Common myeloid progenitor, CD34-positive (primary cell): ENCODE measurements around the gene PDE1A.

Experiments used
- CTCF ChIA-PET: fragments of 350-600 bp; sonication (Branson Sonifier 250); formaldehyde crosslinking; loops from one replicate; lab custom pipeline; 2021; ENCODE audit warnings: antibody characterized with exemption; lab: Charles Lee
- POLR2A ChIA-PET: fragments of 350-600 bp; sonication (Branson Sonifier 250); formaldehyde crosslinking; loops from one replicate; lab custom pipeline; 2021; ENCODE audit warnings: antibody characterized with exemption; lab: Charles Lee
- DNase-seq, 3 donors: peaks; one replicate each; pipeline versions ENCODE4 v3.0.0 to v3.0.0-alpha.2; 2013
- H3K27ac ChIP-seq, 2 experiments: 1 replicate in 1 of 2; 2 replicates in 1 of 2; pipeline ENCODE4 v1.7.0; 2013; ENCODE audit warnings: inconsistent platforms in 2 of 2, low read length in 2 of 2, mild to moderate bottlenecking in 2 of 2, low read depth in 1 of 2, moderate library complexity in 1 of 2; ENCODE audit not compliant: severe bottlenecking in 2 of 2, insufficient read depth in 1 of 2, poor library complexity in 1 of 2
- H3K27me3 ChIP-seq, 5 experiments: replicated peaks in 2 of 5; 1 replicate in 3 of 5; 2 replicates in 2 of 5; pipeline versions ENCODE4 v1.6.1 to v1.7.0; 2013; ENCODE audit warnings: low read length in 4 of 5, mild to moderate bottlenecking in 2 of 5, moderate library complexity in 2 of 5, inconsistent platforms in 1 of 5; ENCODE audit not compliant: insufficient read depth in 5 of 5, control insufficient read depth in 4 of 5
- H3K36me3 ChIP-seq, 4 experiments: 1 replicate in 2 of 4; 2 replicates in 2 of 4; pipeline versions ENCODE4 v1.6.1 to v1.7.0; 2013; ENCODE audit warnings: low read length in 3 of 4, control low read depth in 1 of 4, mild to moderate bottlenecking in 1 of 4; ENCODE audit not compliant: control insufficient read depth in 4 of 4, insufficient read depth in 4 of 4
- H3K4me1 ChIP-seq, 4 experiments: 1 replicate in 3 of 4; 2 replicates in 1 of 4; pipeline versions ENCODE4 v1.6.1 to v1.7.1; 2013; ENCODE audit warnings: low read length in 3 of 4, mild to moderate bottlenecking in 3 of 4, control low read depth in 1 of 4, inconsistent platforms in 1 of 4, moderate library complexity in 1 of 4; ENCODE audit not compliant: control insufficient read depth in 4 of 4, insufficient read depth in 4 of 4; ENCODE audit errors: control extremely low read depth in 1 of 4
- H3K4me3 ChIP-seq, 7 experiments: 1 replicate in 4 of 7; 2 replicates in 3 of 7; pipeline versions ENCODE4 v1.5.1 to v1.7.0; 2013; ENCODE audit warnings: mild to moderate bottlenecking in 7 of 7, low read length in 6 of 7, moderate library complexity in 6 of 7, inconsistent platforms in 2 of 7, low read depth in 2 of 7, control low read depth in 1 of 7; ENCODE audit not compliant: insufficient read depth in 4 of 7, control insufficient read depth in 1 of 7; ENCODE audit errors: extremely low read depth in 1 of 7
- H3K9me3 ChIP-seq, 5 experiments: 1 replicate in 4 of 5; 2 replicates in 1 of 5; pipeline versions ENCODE4 v1.6.1 to v1.7.1; 2013; ENCODE audit warnings: low read length in 4 of 5, mild to moderate bottlenecking in 2 of 5, inconsistent platforms in 1 of 5, low read depth in 1 of 5, moderate library complexity in 1 of 5; ENCODE audit not compliant: control insufficient read depth in 4 of 5, insufficient read depth in 2 of 5; ENCODE audit errors: control extremely low read depth in 1 of 5
- WGBS: methylation state at CpG from one replicate; pipeline ENCODE4 v1.1.5; 2013; ENCODE audit not compliant: insufficient coverage; 5-methylcytosine and 5-hydroxymethylcytosine counted together

PDE1A gene

DNA sequence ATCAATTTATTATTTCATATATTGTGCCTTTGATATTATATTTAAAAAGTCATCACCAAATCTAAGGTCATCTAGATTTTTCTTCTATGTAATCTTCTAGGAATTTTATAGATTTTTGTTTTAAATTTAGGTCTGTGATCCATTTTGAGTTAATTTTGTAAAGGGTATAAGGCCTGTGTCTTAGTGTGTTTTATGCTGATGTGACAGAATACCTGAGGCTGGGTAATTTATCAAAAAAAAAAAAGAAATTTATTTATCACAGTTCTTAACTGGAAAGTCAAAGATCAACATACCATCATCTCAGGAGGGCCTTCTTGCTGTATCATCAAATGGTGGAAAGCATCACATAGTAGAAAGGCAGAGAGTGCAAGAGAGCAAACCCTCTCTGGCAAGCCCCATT is 216.2 kb downstream of the PDE1A start:
- CTCF ChIA-PET: no interaction called here
- H3K4me1 ChIP-seq: no peaks in the 10 kb centered on the region
- H3K27me3 ChIP-seq: no peaks in the 10 kb centered on the region
- no peaks in the 10 kb centered on the region for H3K36me3 ChIP-seq
- H3K4me3 ChIP-seq: no peak overlapping the region
- H3K9me3 ChIP-seq: peaks cover 0 to 2% (median 0%) of the 10 kb centered on the region in 5 experiments
- H3K27ac ChIP-seq: no peak overlapping the region
- DNase-seq: no peak
- POLR2A ChIA-PET: no interaction called here

DNA sequence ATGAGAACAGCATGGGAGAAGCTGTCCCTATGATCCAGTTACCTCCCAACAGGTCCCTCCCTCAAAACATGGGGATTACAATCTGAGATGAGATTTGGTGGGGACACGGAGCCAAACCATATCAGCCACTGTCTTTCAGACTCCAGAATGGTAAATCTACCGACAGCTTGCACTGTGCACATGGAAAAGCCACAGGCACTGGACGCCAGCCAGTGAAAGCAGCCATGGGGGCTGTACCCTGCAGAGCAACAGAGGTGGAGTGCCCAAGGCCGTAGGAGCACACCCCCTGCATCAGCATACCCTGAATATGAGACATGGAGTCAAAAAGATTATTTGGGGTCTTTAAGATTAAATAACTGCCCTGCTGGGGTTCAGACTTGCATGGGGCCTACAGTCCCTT is 218.4 kb downstream of the PDE1A start:
- no peaks in the 10 kb centered on the region for H3K4me1 ChIP-seq
- POLR2A ChIA-PET: no interaction called here
- no peak overlapping the region for H3K4me3 ChIP-seq
- no peak overlapping the region for H3K27ac ChIP-seq
- H3K9me3 ChIP-seq: peaks cover 0 to 2% (median 0%) of the 10 kb centered on the region in 5 experiments
- CTCF ChIA-PET: no interaction called here
- no peaks in the 10 kb centered on the region for H3K27me3 ChIP-seq
- WGBS: 100% methylated on average over 3 of the region's 4 CpGs
- H3K36me3 ChIP-seq: no peaks in the 10 kb centered on the region
- no peak for DNase-seq

DNA sequence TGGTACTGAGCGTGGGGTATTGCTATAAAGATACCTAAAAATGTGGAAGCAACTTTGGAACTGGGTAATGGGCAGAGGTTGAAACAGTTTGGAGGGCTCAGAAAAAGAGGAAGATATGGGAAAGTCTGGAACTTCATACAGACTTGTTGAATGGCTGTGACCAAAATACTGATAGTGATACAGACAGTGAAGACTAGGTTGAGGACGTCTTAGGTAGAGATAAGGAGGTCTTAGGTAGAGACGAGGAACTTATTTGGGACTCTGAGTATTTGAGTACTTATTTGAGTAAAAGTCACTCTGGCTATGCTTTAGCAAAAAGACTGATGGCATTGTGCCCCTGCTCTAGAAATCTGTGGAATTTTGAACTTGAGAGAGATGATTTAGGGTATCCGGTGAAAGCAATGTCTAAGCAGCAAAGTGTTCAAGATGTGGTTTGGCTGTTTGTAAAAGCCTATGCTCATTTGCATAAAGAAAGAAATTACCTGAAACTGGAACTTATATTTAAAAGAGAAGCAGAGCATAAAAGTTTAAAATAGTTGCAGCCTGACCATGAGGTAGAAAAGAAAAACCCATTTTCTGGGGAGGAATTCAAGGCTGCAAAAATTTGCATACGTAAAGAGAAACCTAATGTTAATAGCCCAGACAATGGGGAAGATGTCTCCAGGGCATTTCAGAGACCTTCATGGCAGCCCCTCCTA is 219.6 kb downstream of the PDE1A start:
- H3K4me1 ChIP-seq: no peaks in the 10 kb centered on the region
- H3K9me3 ChIP-seq: peaks cover 0 to 2% (median 0%) of the 10 kb centered on the region in 5 experiments
- no peak for DNase-seq
- no peak overlapping the region for H3K27ac ChIP-seq
- POLR2A ChIA-PET: no interaction called here
- CTCF ChIA-PET: no interaction called here
- no peak overlapping the region for H3K4me3 ChIP-seq
- no peaks in the 10 kb centered on the region for H3K36me3 ChIP-seq
- no peaks in the 10 kb centered on the region for H3K27me3 ChIP-seq
- 100% methylated on average over 5 of the region's 5 CpGs for WGBS

DNA sequence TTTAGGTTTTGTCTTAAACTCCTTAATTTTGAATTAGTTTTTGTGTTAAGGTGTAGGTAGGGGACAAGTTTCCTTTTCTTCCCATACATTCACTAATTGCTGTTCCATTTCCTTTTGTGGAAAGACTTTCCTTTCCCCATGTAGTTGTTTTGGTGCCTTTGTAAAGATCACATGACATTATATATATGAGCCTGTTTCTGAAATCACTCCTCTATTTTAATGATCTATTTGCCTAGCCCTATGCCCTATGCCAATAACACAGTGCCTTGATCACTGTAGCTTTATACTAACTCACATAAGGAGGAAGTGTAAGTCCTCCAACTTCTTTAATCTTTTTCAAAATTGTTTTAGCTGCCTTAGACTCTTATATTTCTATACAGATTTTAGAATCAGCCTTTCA is 229.3 kb downstream of the PDE1A start:
- Histone ChIP-seq H3K4me1 (no peaks in the 10 kb centered on the region), H3K36me3 (peaks cover 0 to 6% (median 0%) of the 10 kb centered on the region in 4 experiments), H3K27ac (no peak overlapping the region), H3K27me3 (no peaks in the 10 kb centered on the region), H3K4me3 (no peak overlapping the region), H3K9me3 (peaks cover 0 to 3% (median 0%) of the 10 kb centered on the region in 5 experiments)
- ChIA-PET POLR2A (no interaction called here), CTCF (no interaction called here)
- DNase-seq: no peak

DNA sequence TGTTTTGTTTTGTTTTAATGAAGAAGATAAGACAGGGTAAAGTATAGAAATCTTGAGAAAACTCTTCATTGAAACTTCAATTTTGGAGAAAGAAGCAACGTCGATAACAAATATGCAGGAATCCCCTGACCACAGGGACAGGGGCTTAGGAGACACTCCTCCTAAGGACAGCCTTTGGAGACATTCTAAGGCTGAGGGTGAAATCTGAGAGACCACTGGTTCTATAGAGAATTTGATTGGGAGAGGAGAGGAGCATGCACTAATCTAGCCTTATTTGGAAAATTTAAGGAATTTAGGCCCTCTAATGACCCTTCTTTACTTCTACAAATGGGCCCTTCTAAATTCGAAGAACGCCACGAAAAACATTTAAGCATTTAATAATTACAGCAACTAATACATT is 233.5 kb downstream of the PDE1A start:
- no peak for DNase-seq
- 100% methylated on average over 2 of the region's 5 CpGs for WGBS
- no peak overlapping the region for H3K27ac ChIP-seq
- CTCF ChIA-PET: interaction anchor here (1.5 kb wide), 1 partner anchor 456 kb away, joined by 5 read pairs; no protein-coding TSS in a partner anchor
- peaks cover 0 to 2% (median 0%) of the 10 kb centered on the region in 5 experiments for H3K9me3 ChIP-seq
- H3K27me3 ChIP-seq: no peaks in the 10 kb centered on the region
- H3K36me3 ChIP-seq: no peaks in the 10 kb centered on the region
- H3K4me3 ChIP-seq: no peak overlapping the region
- no peaks in the 10 kb centered on the region for H3K4me1 ChIP-seq
- POLR2A ChIA-PET: no interaction called here

DNA sequence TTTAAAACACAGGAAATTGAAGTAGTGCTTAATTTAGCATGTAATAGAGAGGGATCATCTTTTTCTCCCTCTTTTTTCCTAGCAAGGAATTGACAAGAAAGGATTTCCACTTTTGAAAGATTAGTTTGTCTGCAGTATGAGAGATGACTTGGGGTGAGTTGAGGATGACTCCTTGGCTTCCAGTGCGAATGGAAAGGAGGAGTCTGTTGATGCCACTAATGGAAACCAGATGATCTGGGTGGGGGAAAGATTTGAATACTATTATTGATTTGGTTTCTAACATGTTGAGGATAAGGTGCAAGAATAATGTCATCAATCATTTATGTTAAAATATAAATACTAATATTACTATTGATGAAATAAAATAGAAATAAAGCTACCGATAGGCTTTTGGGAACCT is 235.8 kb downstream of the PDE1A start:
- POLR2A ChIA-PET: no interaction called here
- H3K27me3 ChIP-seq: no peaks in the 10 kb centered on the region
- no peaks in the 10 kb centered on the region for H3K9me3 ChIP-seq
- no peak overlapping the region for H3K4me3 ChIP-seq
- no peaks in the 10 kb centered on the region for H3K36me3 ChIP-seq
- H3K4me1 ChIP-seq: no peaks in the 10 kb centered on the region
- no peak for DNase-seq
- CTCF ChIA-PET: interaction anchor here (0.9 to 6.4 kb wide), 5 partner anchors 28 to 790 kb away, joined by 3 to 40 read pairs (median 3); no protein-coding TSS in a partner anchor
- 100% methylated on average over 1 of the region's 2 CpGs for WGBS
- H3K27ac ChIP-seq: no peak overlapping the region

DNA sequence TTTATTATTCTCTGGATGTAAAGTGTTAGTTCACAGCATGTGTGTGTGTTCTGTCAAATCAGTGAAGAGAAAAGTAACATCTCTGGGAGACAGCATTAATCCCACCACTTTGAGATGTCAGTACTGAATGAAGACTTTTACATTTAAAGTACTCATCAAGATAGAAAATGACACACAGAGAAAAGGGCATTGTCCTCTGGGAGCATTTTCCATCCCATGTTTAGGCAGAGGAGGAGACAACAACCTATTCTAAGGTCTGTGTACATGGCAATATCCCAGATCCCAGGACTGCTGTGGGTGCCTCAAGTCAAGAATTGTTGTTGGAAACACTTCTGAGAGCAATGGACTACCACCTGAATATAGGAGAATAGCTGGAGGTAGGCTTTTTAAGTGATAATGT is 239.7 kb downstream of the PDE1A start:
- no peak for DNase-seq
- ChIA-PET POLR2A (no interaction called here), CTCF (interaction anchor here (0.8 to 6.4 kb wide), 9 partner anchors 8 to 793 kb away, joined by 3 to 40 read pairs (median 4); no protein-coding TSS in a partner anchor)
- no peaks in the 10 kb centered on the region for H3K36me3 ChIP-seq
- H3K9me3 ChIP-seq: peaks cover 0 to 4% (median 3%) of the 10 kb centered on the region in 5 experiments
- no peak overlapping the region for H3K4me3 ChIP-seq
- H3K27me3 ChIP-seq: no peaks in the 10 kb centered on the region
- no peaks in the 10 kb centered on the region for H3K4me1 ChIP-seq
- no peak overlapping the region for H3K27ac ChIP-seq
